CD4-positive, alpha-beta T cell (primary cell): ENCODE measurements around the gene TESMIN. TPM values are rescaled to one million over a fixed set of nuclear protein-coding genes. Genes with fewer than 3 reads are reported as not detected.

Experiments used
- ATAC-seq: fragments of 200-7000 bp; cut with Tn5 transposase; one replicate; pipeline ENCODE4 v1.10.0; 2022; ENCODE audit warnings: mild to moderate bottlenecking; ENCODE audit not compliant: poor library complexity
- CTCF ChIA-PET: fragments of 350-600 bp; sonication (Branson Sonifier 250); formaldehyde crosslinking; loops from one replicate; lab custom pipeline; 2021; ENCODE audit warnings: antibody characterized with exemption, inconsistent platforms; lab: Charles Lee
- POLR2A ChIA-PET: fragments of 350-600 bp; sonication (Branson Sonifier 250); formaldehyde crosslinking; loops from one replicate; lab custom pipeline; 2021; ENCODE audit warnings: antibody characterized with exemption, inconsistent platforms; lab: Charles Lee
- DNase-seq, 14 experiments: peaks; one replicate each; pipeline ENCODE4 v3.0.0-alpha.2; 2013 to 2020; ENCODE audit warnings: mixed read lengths in 2 of 14
- H3K27ac ChIP-seq, 2 donors: one replicate each; pipeline versions ENCODE4 v1.5.1 to v1.7.0; 2013; ENCODE audit warnings: low read length in 2 of 2, low read depth in 1 of 2, mild to moderate bottlenecking in 1 of 2
- H3K27me3 ChIP-seq, 2 experiments: 1 replicate in 1 of 2; 2 replicates in 1 of 2; pipeline versions ENCODE4 v1.6.1 to v1.7.0; 2013; ENCODE audit warnings: low read length in 2 of 2, control low read depth in 1 of 2, mild to moderate bottlenecking in 1 of 2, moderate library complexity in 1 of 2; ENCODE audit not compliant: insufficient read depth in 2 of 2, control insufficient read depth in 1 of 2
- H3K36me3 ChIP-seq: one replicate; pipeline ENCODE4 v1.6.1; 2013; ENCODE audit warnings: low read length, control low read depth; ENCODE audit not compliant: insufficient read depth
- H3K4me1 ChIP-seq: one replicate; pipeline ENCODE4 v1.6.1; 2013; ENCODE audit warnings: low read length, control low read depth; ENCODE audit not compliant: insufficient read depth
- H3K4me3 ChIP-seq: one replicate; pipeline ENCODE4 v1.5.1; 2013; ENCODE audit warnings: mild to moderate bottlenecking, low read length, moderate library complexity
- H3K9me3 ChIP-seq, 2 experiments: 1 replicate in 1 of 2; 2 replicates in 1 of 2; pipeline versions ENCODE4 v1.6.1 to v1.7.0; 2013; ENCODE audit warnings: low read length in 2 of 2, mild to moderate bottlenecking in 2 of 2, control low read depth in 1 of 2, moderate library complexity in 1 of 2; ENCODE audit not compliant: control insufficient read depth in 1 of 2, insufficient read depth in 1 of 2
- H3K27ac Mint-ChIP-seq: one replicate; pipeline ENCODE4 v1.8.0; 2020; ENCODE audit warnings: mixed read lengths
- H3K27me3 Mint-ChIP-seq: one replicate; pipeline ENCODE4 v1.8.0; 2021; ENCODE audit warnings: mixed read lengths
- H3K36me3 Mint-ChIP-seq: one replicate; pipeline ENCODE4 v1.8.0; 2021; ENCODE audit warnings: low read depth, mixed read lengths
- H3K4me1 Mint-ChIP-seq: one replicate; pipeline ENCODE4 v1.8.0; 2021; ENCODE audit warnings: low read depth, mixed read lengths
- H3K4me3 Mint-ChIP-seq: one replicate; pipeline ENCODE4 v1.8.0; 2020; ENCODE audit warnings: mild to moderate bottlenecking, mixed read lengths
- H3K9me3 Mint-ChIP-seq: one replicate; pipeline ENCODE4 v1.8.0; 2020; ENCODE audit warnings: mixed read lengths
- intact Hi-C, 2 experiments: fragments of 100-400 bp; cut with DNase I in 1 of 2; cut with micrococcal nuclease in 1 of 2; formaldehyde crosslinking; loops; one replicate each; pipeline versions ENCODE4 v1.15.1 to v1.9.0; 2023 to 2025; cut with DNase I, micrococcal nuclease
- total RNA-seq, 174 experiments: library from RNA in 2 of 174; stranded (reverse) in 2 of 174; gene quantifications; one replicate each; pipeline ENCODE4 v1.2.3 and lab custom pipeline; 2021 to 2026
- TF ChIP-seq, protein P1 (sequence below): fragments of 200-600 bp; IDR thresholded peaks from one replicate; pipeline ENCODE4 v1.8.0; 2022; ENCODE audit warnings: antibody characterized with exemption, mild to moderate bottlenecking

Gene TESMIN
- total RNA-seq, 2 experiments from 2014 or later = 3.7 to 4.3 TPM

DNA sequence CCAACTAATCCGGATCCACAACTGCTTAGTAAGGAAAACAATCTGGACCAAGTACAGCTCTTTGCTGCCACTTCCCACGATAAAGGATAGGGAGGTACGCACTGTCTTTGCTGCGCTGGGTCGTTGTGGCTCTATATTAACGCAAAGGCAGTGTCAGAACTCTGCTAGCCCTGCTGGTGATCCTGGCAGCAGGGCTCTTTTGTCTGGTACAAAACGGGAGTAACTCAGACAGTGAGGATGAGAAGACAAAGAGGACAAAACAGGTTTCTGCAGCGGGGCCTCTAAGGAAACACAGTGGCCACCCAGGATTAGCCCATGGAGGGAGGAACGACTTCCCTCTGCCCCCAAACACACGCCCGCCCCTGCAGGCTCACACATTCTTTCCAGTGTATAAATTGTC, 40.9 kb downstream of the TESMIN start:
- no peak overlapping the region for H3K4me3 Mint-ChIP-seq
- DNase-seq = no peak
- ATAC-seq = no peak
- no peaks in the 10 kb centered on the region for H3K4me1 Mint-ChIP-seq
- H3K9me3 ChIP-seq = no peaks in the 10 kb centered on the region
- no peaks in the 10 kb centered on the region for H3K27me3 Mint-ChIP-seq
- intact Hi-C loops = no loop called here
- H3K36me3 ChIP-seq = no peaks in the 10 kb centered on the region
- H3K4me1 ChIP-seq = no peaks in the 10 kb centered on the region
- no peak overlapping the region for H3K27ac Mint-ChIP-seq
- TF ChIP-seq, protein P1, sequence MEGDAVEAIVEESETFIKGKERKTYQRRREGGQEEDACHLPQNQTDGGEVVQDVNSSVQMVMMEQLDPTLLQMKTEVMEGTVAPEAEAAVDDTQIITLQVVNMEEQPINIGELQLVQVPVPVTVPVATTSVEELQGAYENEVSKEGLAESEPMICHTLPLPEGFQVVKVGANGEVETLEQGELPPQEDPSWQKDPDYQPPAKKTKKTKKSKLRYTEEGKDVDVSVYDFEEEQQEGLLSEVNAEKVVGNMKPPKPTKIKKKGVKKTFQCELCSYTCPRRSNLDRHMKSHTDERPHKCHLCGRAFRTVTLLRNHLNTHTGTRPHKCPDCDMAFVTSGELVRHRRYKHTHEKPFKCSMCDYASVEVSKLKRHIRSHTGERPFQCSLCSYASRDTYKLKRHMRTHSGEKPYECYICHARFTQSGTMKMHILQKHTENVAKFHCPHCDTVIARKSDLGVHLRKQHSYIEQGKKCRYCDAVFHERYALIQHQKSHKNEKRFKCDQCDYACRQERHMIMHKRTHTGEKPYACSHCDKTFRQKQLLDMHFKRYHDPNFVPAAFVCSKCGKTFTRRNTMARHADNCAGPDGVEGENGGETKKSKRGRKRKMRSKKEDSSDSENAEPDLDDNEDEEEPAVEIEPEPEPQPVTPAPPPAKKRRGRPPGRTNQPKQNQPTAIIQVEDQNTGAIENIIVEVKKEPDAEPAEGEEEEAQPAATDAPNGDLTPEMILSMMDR = no peak
- H3K9me3 Mint-ChIP-seq = no peaks in the 10 kb centered on the region
- H3K27ac ChIP-seq = no peak overlapping the region
- POLR2A ChIA-PET = no interaction called here
- CTCF ChIA-PET = no interaction called here
- no peaks in the 10 kb centered on the region for H3K36me3 Mint-ChIP-seq
- no peak overlapping the region for H3K4me3 ChIP-seq
- H3K27me3 ChIP-seq = no peaks in the 10 kb centered on the region

DNA sequence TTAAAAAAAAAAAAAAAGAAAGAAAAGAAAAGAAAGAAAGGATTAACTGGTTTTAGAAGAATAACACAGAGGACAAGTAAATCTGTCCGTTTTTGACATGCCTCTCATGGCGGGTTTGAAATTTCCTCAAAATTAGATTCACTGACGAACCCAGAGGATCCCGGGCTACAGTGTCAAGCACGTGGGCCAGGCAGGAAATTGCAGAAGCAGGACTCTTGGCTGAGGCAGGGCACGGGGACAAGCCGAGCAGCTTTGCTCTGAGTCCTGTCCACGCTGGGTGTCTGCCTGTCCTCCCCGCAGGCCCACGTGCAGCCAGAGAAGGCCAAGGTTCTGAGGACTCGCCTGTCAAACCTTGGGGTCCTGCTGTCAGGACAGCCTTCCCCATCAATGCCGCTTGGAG, 42.3 kb downstream of the TESMIN start:
- Mint-ChIP-seq H3K27me3 (no peaks in the 10 kb centered on the region), H3K27ac (no peak overlapping the region), H3K4me1 (no peaks in the 10 kb centered on the region), H3K9me3 (no peaks in the 10 kb centered on the region), H3K36me3 (no peaks in the 10 kb centered on the region), H3K4me3 (no peak overlapping the region)
- H3K4me1 ChIP-seq = no peaks in the 10 kb centered on the region
- CTCF ChIA-PET = no interaction called here
- intact Hi-C loops = no loop called here
- POLR2A ChIA-PET = no interaction called here
- ATAC-seq (no peak), DNase-seq (no peak)
- H3K36me3 ChIP-seq = no peaks in the 10 kb centered on the region
- no peaks in the 10 kb centered on the region for H3K27me3 ChIP-seq
- TF ChIP-seq, protein P1 = no peak
- no peaks in the 10 kb centered on the region for H3K9me3 ChIP-seq
- H3K4me3 ChIP-seq = no peak overlapping the region
- H3K27ac ChIP-seq = no peak overlapping the region

DNA sequence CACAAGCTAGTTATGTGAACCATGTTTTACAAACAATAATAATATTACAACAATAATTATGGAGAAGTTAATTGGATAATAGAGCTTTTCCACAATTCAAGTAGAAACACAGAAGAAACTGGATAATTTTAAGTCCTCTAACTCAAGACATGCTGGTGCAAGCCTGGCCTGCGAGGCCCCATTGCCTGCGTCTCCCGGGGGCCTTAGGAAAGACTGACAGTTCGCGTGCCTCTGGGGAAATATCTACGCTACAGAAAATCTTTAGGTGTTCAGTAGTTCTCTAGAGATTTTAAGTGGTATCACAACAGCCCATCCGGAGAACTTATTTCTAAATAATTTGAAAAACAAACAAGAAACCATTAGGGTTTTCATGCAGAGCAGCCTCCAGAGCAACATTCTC, 43.8 kb downstream of the TESMIN start:
- ChIA-PET CTCF (no interaction called here), POLR2A (no interaction called here)
- H3K4me3 ChIP-seq = no peak overlapping the region
- no peak for DNase-seq
- no peak for ATAC-seq
- Mint-ChIP-seq H3K27me3 (no peaks in the 10 kb centered on the region), H3K4me1 (no peaks in the 10 kb centered on the region), H3K27ac (no peak overlapping the region), H3K4me3 (no peak overlapping the region), H3K9me3 (no peaks in the 10 kb centered on the region), H3K36me3 (no peaks in the 10 kb centered on the region)
- H3K4me1 ChIP-seq = no peaks in the 10 kb centered on the region
- H3K27ac ChIP-seq = no peak overlapping the region
- no peaks in the 10 kb centered on the region for H3K27me3 ChIP-seq
- TF ChIP-seq, protein P1 = no peak
- no peaks in the 10 kb centered on the region for H3K36me3 ChIP-seq
- intact Hi-C loops = no loop called here
- no peaks in the 10 kb centered on the region for H3K9me3 ChIP-seq
